ENCODE data around the gene MDH2.

Gene MDH2

DNA sequence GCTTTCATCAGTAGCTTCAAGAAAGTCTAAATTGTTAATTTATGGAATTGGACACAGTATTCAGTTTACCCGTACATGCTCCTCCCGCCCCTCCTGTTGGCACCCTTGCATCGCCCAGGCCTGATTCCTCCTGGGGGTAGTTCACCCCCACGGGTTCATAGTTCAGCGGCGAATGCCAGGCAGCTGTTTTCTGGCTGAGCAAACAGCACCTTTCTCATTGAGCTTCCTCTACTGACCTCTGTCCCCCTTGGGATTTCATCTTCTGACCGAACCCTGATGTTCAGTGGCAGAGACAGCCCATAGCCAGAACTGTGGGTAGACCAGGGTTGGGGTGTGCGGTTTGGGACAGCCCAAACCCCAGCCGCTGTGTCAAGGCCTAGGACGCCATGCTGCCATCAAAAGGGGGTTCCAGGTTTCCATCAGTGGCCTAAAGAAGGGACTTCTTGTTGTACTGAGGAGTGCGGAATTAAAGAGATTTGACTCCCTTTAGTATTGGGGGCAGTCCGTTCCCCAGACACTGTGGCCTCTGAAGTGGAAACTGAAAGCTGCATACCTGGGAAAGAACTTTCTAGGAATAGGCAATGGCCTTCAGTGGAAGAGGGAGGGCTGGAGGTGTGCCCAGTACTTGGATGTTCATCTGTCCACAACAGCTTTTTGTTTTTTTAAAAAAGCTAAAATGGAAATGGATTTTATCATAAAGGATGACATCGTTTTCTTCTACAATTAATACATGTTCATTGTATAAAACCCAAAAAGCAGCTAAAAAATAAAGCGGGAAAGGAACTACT lies 19.0 kb downstream of the MDH2 start:
- H3K4me3 Mint-ChIP-seq = no peak overlapping the region
- no peaks in the 10 kb centered on the region for H3K9me3 Mint-ChIP-seq
- TF ChIP-seq, protein P1, sequence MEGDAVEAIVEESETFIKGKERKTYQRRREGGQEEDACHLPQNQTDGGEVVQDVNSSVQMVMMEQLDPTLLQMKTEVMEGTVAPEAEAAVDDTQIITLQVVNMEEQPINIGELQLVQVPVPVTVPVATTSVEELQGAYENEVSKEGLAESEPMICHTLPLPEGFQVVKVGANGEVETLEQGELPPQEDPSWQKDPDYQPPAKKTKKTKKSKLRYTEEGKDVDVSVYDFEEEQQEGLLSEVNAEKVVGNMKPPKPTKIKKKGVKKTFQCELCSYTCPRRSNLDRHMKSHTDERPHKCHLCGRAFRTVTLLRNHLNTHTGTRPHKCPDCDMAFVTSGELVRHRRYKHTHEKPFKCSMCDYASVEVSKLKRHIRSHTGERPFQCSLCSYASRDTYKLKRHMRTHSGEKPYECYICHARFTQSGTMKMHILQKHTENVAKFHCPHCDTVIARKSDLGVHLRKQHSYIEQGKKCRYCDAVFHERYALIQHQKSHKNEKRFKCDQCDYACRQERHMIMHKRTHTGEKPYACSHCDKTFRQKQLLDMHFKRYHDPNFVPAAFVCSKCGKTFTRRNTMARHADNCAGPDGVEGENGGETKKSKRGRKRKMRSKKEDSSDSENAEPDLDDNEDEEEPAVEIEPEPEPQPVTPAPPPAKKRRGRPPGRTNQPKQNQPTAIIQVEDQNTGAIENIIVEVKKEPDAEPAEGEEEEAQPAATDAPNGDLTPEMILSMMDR (IDR thresholded peaks at IDR 0.05; ENCODE audit: unreplicated experiment in 3 of 3) = no peak
- H3K36me3 Mint-ChIP-seq (ENCODE audit: low read depth) = peaks cover 38% of the 10 kb centered on the region
- no peak overlapping the region for H3K27ac Mint-ChIP-seq
- peaks cover 5% of the 10 kb centered on the region for H3K4me1 Mint-ChIP-seq
- H3K27me3 Mint-ChIP-seq (ENCODE audit: low read depth) = no peaks in the 10 kb centered on the region

DNA sequence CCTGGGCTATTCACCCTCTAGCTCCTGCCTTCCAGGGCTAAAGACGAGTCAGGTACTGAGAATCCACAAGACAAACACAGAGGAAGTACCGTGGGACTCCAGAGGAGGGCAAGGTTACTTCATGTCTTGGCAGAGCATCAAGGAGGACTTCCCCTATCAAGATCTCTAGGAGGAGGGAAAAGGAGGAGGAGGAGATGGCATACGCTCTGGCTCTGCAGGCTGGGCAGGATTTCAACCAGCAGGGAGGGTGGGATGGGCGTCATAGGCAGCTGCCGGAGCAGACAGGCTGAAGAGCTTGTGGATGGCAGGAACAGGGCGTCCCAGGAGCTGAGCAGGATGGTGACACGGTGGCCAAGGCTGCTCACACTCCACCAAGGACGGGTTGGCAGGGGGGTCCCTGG lies 21.3 kb downstream of the MDH2 start:
- Mint-ChIP-seq H3K36me3 (ENCODE audit: low read depth) (peaks cover 23% of the 10 kb centered on the region), H3K9me3 (no peaks in the 10 kb centered on the region), H3K4me1 (peaks cover 5% of the 10 kb centered on the region), H3K27ac (peak overlapping the region in 2 of 3 experiments; percentile 60 to 64), H3K27me3 (ENCODE audit: low read depth) (no peaks in the 10 kb centered on the region), H3K4me3 (no peak overlapping the region)
- TF ChIP-seq, protein P1 (IDR thresholded peaks at IDR 0.05; ENCODE audit: unreplicated experiment in 3 of 3) = peak in 1 of 3 experiments; percentile 12

DNA sequence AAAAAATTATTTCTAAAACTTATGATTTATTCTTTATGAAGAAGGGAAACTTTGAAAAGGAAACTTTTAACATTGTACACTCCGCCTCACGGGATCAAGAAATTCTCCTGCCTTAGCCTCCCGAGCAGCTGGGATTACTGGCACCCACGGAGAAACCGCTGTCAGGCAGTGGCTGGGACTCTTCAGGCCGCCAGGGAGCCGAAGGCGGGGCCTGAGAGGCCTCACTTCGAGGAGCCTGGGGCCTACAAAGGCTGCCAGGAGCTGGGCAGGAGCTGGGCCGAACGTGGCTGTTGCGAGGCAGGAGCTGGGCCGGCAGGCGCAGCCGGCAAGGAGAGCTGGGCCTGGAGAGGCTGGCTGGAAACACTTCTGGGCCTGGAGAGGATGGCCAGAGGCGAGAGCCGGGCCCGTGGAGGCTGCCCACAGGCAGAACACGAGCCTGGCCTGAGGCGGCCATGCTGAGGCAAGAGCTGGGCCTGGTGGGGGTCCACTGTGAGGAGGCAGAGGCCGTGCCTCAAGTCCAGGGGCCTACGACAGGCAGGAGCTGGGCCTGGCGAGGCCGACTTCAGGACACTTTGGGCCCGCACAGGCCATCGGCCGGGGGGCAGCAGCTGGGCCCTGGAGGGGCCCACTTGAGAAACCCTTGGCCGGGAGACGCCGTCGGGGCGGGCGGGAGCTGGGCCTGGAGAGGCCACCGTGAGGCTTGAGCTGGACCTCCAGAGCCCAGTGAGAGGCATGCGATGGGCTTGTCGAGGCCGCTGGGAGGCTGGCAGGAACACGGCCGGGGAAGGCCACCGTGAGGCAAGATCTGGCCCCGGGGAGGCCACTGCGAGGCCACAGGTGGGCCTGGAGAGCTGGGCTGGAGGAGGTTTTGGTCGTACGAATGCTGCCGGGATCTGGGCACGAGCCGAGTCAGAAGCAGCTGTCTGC lies 23.7 kb downstream of the MDH2 start:
- Mint-ChIP-seq H3K27ac (peak overlapping the region in 1 of 3 experiments; percentile 54), H3K27me3 (ENCODE audit: low read depth) (no peaks in the 10 kb centered on the region), H3K4me3 (no peak overlapping the region), H3K4me1 (peaks cover 5% of the 10 kb centered on the region), H3K36me3 (ENCODE audit: low read depth) (peaks cover 4% of the 10 kb centered on the region), H3K9me3 (no peaks in the 10 kb centered on the region)
- TF ChIP-seq, protein P1 (IDR thresholded peaks at IDR 0.05; ENCODE audit: unreplicated experiment in 3 of 3) = no peak

DNA sequence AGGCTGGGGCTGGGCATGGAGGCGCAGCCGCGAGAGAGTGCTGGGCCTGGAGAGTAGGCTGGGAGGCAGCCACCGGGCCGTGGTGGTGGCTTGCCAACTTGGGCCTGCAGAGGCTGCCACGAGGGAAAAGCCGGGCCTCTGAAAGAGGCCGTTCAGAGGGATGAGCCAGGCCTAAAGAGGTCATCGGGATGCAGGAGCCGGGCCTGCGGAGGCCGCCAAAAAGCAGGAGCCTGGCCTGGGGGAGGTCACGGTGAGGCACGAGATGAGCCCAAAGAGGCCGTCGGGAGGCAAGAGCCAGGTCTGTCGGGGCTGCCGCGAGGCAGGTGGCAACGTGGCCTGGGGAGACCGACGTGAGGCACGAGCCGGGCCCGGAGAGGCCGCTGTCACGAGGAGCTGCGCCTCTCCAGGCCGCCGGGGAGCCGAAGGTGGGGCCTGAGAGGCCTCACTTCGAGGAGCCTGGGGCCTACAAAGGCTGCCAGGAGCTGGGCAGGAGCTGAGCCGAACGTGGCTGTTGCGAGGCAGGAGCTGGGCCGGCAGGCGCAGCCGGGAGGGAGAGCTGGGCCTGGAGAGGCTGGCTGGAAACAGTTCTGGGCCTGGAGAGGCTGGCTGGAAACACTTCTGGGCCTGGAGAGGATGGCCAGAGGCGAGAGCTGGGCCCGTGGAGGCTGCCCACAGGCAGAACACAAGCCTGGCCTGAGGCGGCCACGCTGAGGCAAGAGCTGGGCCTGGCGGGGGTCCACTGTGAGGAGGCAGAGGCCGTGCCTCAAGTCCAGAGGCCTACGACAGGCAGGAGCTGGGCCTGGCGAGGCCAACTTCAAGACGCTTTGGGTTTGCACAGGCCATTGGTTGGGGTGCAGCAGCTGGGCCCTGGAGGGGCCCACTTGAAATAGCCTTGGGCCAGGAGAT lies 24.6 kb downstream of the MDH2 start:
- H3K4me1 Mint-ChIP-seq = peaks cover 5% of the 10 kb centered on the region
- no peaks in the 10 kb centered on the region for H3K9me3 Mint-ChIP-seq
- no peak overlapping the region for H3K27ac Mint-ChIP-seq
- TF ChIP-seq, protein P1 (IDR thresholded peaks at IDR 0.05; ENCODE audit: unreplicated experiment in 3 of 3) = no peak
- no peak overlapping the region for H3K4me3 Mint-ChIP-seq
- no peaks in the 10 kb centered on the region for H3K27me3 Mint-ChIP-seq (ENCODE audit: low read depth)
- H3K36me3 Mint-ChIP-seq (ENCODE audit: low read depth) = no peaks in the 10 kb centered on the region

DNA sequence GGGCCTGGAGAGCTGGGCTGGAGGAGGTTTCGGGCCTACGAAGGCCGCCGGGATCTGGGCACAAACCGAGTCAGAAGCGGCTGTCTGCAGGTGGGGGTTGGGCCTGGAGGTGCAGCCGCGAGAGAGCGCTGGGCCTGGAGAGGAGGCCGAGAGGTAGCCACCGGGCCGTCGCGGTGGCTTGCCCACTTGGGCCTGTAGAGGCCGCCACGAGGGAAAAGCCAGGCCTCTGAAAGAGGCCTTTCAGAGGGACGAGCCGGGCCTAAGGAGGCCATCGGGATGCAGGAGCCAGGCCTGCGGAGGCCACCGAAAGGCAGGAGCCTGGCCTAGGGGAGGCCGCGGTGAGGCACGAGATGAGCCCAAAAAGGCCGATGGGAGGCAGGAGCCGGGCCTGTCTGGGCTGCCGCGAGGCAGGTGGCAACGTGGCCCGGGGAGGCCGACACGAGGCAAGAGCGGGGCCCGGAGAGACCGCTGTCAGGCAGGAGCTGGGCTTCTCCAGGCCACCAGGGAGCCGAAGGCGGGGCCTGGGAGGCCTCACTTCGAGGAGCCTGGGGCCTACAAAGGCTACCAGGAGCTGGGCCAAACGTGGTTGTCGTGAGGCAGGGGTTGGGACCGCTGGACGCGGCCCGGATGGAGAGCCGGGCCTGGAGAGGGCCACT lies 25.6 kb downstream of the MDH2 start:
- no peaks in the 10 kb centered on the region for H3K36me3 Mint-ChIP-seq (ENCODE audit: low read depth)
- no peak overlapping the region for H3K4me3 Mint-ChIP-seq
- H3K4me1 Mint-ChIP-seq = peaks cover 5% of the 10 kb centered on the region
- H3K27me3 Mint-ChIP-seq (ENCODE audit: low read depth) = no peaks in the 10 kb centered on the region
- no peaks in the 10 kb centered on the region for H3K9me3 Mint-ChIP-seq
- no peak overlapping the region for H3K27ac Mint-ChIP-seq
- TF ChIP-seq, protein P1 (IDR thresholded peaks at IDR 0.05; ENCODE audit: unreplicated experiment in 3 of 3) = no peak
